MM.1S (cell line): ENCODE results near the gene MAD1L1.

ENCODE experiments used
- DNase-seq: peaks from one replicate; pipeline ENCODE4 v3.0.0-alpha.2; 2015
- H2AFZ ChIP-seq: fragments of 300-600 bp; sonication (generic); 2 replicates; pipeline ENCODE4 v1.6.0; 2016; ENCODE audit warnings: antibody characterized with exemption, low read length
- H3F3A ChIP-seq: fragments of 300-600 bp; sonication (generic); 2 replicates; pipeline ENCODE4 v1.6.1; 2016; ENCODE audit warnings: mild to moderate bottlenecking, antibody characterized with exemption, low read length, moderate library complexity, mixed read lengths; ENCODE audit not compliant: insufficient read depth
- H3K27ac ChIP-seq: fragments of 300-600 bp; sonication (generic); 2 replicates; pipeline ENCODE4 v1.5.1; 2016; ENCODE audit warnings: mild to moderate bottlenecking, low read length
- H3K27me3 ChIP-seq: fragments of 300-600 bp; sonication (generic); replicated peaks from 2 replicates; pipeline ENCODE4 v1.6.0; 2016; ENCODE audit warnings: low read length; ENCODE audit not compliant: insufficient read depth
- H3K36me3 ChIP-seq: fragments of 300-600 bp; sonication (generic); replicated peaks from 2 replicates; pipeline ENCODE4 v1.6.1; 2016; ENCODE audit warnings: mild to moderate bottlenecking, low read length, mixed read lengths; ENCODE audit not compliant: insufficient read depth
- H3K4me1 ChIP-seq: fragments of 300-600 bp; sonication (generic); 2 replicates; pipeline ENCODE4 v1.6.1; 2016; ENCODE audit warnings: low read length, mixed read lengths
- H3K4me2 ChIP-seq: fragments of 300-600 bp; sonication (generic); 2 replicates; pipeline ENCODE4 v1.6.0; 2016; ENCODE audit warnings: low read depth, low read length
- H3K4me3 ChIP-seq: fragments of 300-600 bp; sonication (generic); 2 replicates; pipeline ENCODE4 v1.5.1; 2016; ENCODE audit warnings: low read length, mixed read lengths
- H3K79me2 ChIP-seq: fragments of 300-600 bp; sonication (generic); 2 replicates; pipeline ENCODE4 v1.6.1; 2016; ENCODE audit warnings: mixed run types, low read length, mixed read lengths
- H3K9ac ChIP-seq: fragments of 300-600 bp; sonication (generic); 2 replicates; pipeline ENCODE4 v1.6.1; 2016; ENCODE audit warnings: low read length, mixed read lengths
- H3K9me2 ChIP-seq: fragments of 300-600 bp; sonication (generic); replicated peaks from 2 replicates; pipeline ENCODE4 v1.6.1; 2016; ENCODE audit warnings: mild to moderate bottlenecking, low read length, mixed read lengths; ENCODE audit not compliant: insufficient read depth
- H3K9me3 ChIP-seq: fragments of 300-600 bp; sonication (generic); replicated peaks from 2 replicates; pipeline ENCODE4 v1.6.1; 2016; ENCODE audit warnings: mild to moderate bottlenecking, low read length, mixed read lengths; ENCODE audit not compliant: insufficient read depth
- H4K20me1 ChIP-seq: fragments of 300-600 bp; sonication (generic); 2 replicates; pipeline ENCODE4 v1.6.1; 2016; ENCODE audit warnings: mild to moderate bottlenecking, low read length, moderate library complexity, mixed read lengths; ENCODE audit not compliant: insufficient read depth
- EZH2 ChIP-seq: fragments of 300-600 bp; sonication (generic); optimal IDR thresholded peaks from 2 replicates; pipeline ENCODE3; 2017; ENCODE audit warnings: low read depth, mild to moderate bottlenecking, antibody characterized with exemption, low read length, mixed read lengths
- EZH2phosphoT487 ChIP-seq: fragments of 300-600 bp; sonication (generic); IDR thresholded peaks from 2 replicates; pipeline ENCODE4 v1.6.1; 2018; ENCODE audit warnings: antibody characterized with exemption, low read length
- TF ChIP-seq, protein P1 (sequence below): fragments of 300-600 bp; sonication (generic); IDR thresholded peaks from 2 replicates; pipeline ENCODE4 v1.5.1; 2016; ENCODE audit warnings: antibody characterized with exemption, low read length, mixed read lengths

The MAD1L1 gene

DNA sequence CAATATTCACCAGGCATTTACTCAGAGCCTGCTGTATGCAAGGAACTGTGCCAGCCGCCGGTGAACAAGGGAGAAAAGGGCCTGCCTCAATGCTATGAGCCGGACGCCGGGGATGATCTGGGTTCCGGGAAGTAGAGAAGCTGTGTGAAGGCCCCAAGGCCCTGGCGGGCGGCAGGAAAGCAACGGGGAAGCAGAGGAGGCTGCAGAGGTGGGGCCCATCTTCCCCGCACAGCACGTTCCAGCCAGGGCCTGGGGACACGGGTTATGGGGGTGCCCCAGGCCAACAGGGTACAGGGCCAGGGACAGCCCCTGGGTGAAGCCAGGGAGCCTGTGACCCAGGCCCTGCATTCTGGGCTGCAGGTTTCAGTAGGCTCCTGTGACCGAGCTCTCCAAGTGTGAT is 179.3 kb downstream of the MAD1L1 start:
- Histone ChIP-seq H3K36me3 (no peaks in the 10 kb centered on the region), H3K4me1 (no peaks in the 10 kb centered on the region), H3K4me3 (no peak overlapping the region), H2AFZ (no peak overlapping the region), H3K27ac (no peak overlapping the region), H3K9ac (no peak overlapping the region), H3K9me3 (no peaks in the 10 kb centered on the region), H3K27me3 (no peaks in the 10 kb centered on the region), H3K4me2 (no peak overlapping the region), H3F3A (no peaks in the 10 kb centered on the region), H4K20me1 (no peaks in the 10 kb centered on the region), H3K9me2 (no peaks in the 10 kb centered on the region), H3K79me2 (no peaks in the 10 kb centered on the region)
- TF ChIP-seq, protein P1, sequence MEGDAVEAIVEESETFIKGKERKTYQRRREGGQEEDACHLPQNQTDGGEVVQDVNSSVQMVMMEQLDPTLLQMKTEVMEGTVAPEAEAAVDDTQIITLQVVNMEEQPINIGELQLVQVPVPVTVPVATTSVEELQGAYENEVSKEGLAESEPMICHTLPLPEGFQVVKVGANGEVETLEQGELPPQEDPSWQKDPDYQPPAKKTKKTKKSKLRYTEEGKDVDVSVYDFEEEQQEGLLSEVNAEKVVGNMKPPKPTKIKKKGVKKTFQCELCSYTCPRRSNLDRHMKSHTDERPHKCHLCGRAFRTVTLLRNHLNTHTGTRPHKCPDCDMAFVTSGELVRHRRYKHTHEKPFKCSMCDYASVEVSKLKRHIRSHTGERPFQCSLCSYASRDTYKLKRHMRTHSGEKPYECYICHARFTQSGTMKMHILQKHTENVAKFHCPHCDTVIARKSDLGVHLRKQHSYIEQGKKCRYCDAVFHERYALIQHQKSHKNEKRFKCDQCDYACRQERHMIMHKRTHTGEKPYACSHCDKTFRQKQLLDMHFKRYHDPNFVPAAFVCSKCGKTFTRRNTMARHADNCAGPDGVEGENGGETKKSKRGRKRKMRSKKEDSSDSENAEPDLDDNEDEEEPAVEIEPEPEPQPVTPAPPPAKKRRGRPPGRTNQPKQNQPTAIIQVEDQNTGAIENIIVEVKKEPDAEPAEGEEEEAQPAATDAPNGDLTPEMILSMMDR = no peak
- TF ChIP-seq EZH2phosphoT487 (no peak), EZH2 (no peak)
- DNase-seq = no peak

DNA sequence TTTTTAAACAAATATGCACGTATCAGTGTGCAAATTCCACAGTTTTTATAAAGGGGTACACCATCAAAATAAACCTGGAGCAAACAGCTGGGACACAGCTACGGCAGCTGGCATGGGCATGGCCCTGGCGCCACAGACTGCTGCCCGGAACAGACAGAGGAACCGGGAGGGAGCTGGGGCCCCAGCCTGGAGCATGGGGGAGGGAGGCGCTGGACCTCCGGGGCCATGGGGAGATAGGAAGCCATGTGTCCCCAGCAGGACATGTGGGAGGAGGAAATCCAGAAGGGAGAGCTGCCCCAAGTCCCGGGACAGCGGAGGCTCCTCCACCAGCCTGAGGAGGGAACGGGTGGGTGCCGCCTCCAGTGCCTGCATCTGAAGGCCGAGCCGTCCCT is 180.1 kb downstream of the MAD1L1 start:
- Histone ChIP-seq H3K4me3 (no peak overlapping the region), H3K4me1 (no peaks in the 10 kb centered on the region), H2AFZ (no peak overlapping the region), H3K27ac (no peak overlapping the region), H3K9ac (no peak overlapping the region), H3K9me3 (no peaks in the 10 kb centered on the region), H3K27me3 (no peaks in the 10 kb centered on the region), H4K20me1 (no peaks in the 10 kb centered on the region), H3K4me2 (no peak overlapping the region), H3K79me2 (no peaks in the 10 kb centered on the region), H3K9me2 (no peaks in the 10 kb centered on the region), H3K36me3 (no peaks in the 10 kb centered on the region), H3F3A (no peaks in the 10 kb centered on the region)
- DNase-seq = no peak
- TF ChIP-seq EZH2phosphoT487 (no peak), EZH2 (no peak)
- TF ChIP-seq, protein P1 = no peak

- Histone ChIP-seq H4K20me1 (no peaks in the 10 kb centered on the region), H3K27ac (no peak overlapping the region), H3K79me2 (no peaks in the 10 kb centered on the region), H3F3A (no peaks in the 10 kb centered on the region), H3K4me3 (no peak overlapping the region), H3K9me2 (no peaks in the 10 kb centered on the region), H3K4me2 (no peak overlapping the region), H3K27me3 (no peaks in the 10 kb centered on the region), H3K9me3 (no peaks in the 10 kb centered on the region), H2AFZ (no peak overlapping the region), H3K4me1 (no peaks in the 10 kb centered on the region), H3K9ac (no peak overlapping the region), H3K36me3 (no peaks in the 10 kb centered on the region)
- DNase-seq = no peak
- TF ChIP-seq EZH2 (no peak), EZH2phosphoT487 (no peak)
- TF ChIP-seq, protein P1 = no peak
Observed at GRCh38 chr7:2051707-2052656, 180.8 kb downstream of the MAD1L1 start.
